Neural progenitor cell (in vitro differentiated cells): ENCODE data around the gene CACUL1.
"Not testable (repeated sequence)": the region's sequence is repeated elsewhere in the genome, so short reads cannot be mapped to it uniquely, and the experiment has no call there.

Experiments used
- EZH2 ChIP-seq: fragments of 200-600 bp; sonication (generic); IDR thresholded peaks from 2 replicates; pipeline ENCODE4 v1.6.1; 2017; ENCODE audit warnings: antibody characterized with exemption, mild to moderate bottlenecking, moderate library complexity
- EZH2phosphoT487 ChIP-seq: fragments of 200-600 bp; sonication (generic); IDR thresholded peaks from 2 replicates; pipeline ENCODE4 v1.6.1; 2017; ENCODE audit warnings: antibody characterized with exemption
- TF ChIP-seq, protein P1 (sequence below): fragments of 200-600 bp; sonication (generic); IDR thresholded peaks from 2 replicates; pipeline ENCODE4 v1.5.1; 2017; ENCODE audit warnings: antibody characterized with exemption, mild to moderate bottlenecking

DNA sequence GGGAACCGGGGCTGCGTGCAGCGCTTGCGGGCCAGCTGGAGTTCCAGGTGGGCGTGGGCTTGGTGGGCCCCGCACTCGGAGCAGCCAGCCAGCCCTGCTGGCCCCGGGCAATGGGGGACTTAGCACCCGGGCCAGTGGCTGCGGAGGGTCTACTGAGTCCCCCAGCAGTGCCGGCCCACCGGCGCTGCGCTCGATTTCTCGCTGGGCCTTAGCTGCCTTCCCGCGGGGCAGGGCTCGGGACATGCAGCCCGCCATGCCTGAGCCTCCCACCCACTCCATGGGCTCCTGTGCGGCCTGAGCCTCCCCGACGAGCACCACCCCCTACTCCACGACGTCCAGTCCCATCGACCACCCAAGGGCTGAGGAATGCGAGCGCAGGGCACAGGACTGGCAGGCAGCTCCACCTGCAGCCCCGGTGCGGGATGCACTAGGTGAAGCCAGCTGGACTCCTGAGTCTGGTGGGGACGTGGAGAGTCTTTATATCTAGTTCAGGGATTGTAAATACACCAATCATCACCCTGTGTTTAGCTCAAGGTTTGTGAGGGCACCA is 28.2 kb upstream of the CACUL1 start:
- TF ChIP-seq, protein P1, sequence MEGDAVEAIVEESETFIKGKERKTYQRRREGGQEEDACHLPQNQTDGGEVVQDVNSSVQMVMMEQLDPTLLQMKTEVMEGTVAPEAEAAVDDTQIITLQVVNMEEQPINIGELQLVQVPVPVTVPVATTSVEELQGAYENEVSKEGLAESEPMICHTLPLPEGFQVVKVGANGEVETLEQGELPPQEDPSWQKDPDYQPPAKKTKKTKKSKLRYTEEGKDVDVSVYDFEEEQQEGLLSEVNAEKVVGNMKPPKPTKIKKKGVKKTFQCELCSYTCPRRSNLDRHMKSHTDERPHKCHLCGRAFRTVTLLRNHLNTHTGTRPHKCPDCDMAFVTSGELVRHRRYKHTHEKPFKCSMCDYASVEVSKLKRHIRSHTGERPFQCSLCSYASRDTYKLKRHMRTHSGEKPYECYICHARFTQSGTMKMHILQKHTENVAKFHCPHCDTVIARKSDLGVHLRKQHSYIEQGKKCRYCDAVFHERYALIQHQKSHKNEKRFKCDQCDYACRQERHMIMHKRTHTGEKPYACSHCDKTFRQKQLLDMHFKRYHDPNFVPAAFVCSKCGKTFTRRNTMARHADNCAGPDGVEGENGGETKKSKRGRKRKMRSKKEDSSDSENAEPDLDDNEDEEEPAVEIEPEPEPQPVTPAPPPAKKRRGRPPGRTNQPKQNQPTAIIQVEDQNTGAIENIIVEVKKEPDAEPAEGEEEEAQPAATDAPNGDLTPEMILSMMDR, result not testable (repeated sequence)
- TF ChIP-seq EZH2, EZH2phosphoT487: not testable (repeated sequence)
